Sigmoid colon (tissue), 4 donors: ENCODE data around the gene ZNF778.

ENCODE experiments used
- POLR2A ChIP-seq, 2 donors: fragments of 450-650 bp; IDR thresholded peaks; one replicate each; pipeline ENCODE4 v1.6.1; 2016; ENCODE audit warnings: antibody characterized with exemption in 2 of 2, mild to moderate bottlenecking in 2 of 2, moderate library complexity in 2 of 2
- POLR2AphosphoS5 ChIP-seq, 4 donors: sonication (generic); formaldehyde crosslinking; IDR thresholded peaks; one replicate each; pipeline ENCODE4 v1.6.1; 2017; ENCODE audit warnings: antibody characterized with exemption in 4 of 4
- TF ChIP-seq, protein P1 (sequence below), 4 experiments: fragments of 450-650 bp in 3 of 4; fragments of 200-600 bp in 1 of 4; IDR thresholded peaks; one replicate each; pipeline ENCODE4 v1.5.1; 2016 to 2019; ENCODE audit warnings: antibody characterized with exemption in 4 of 4, mild to moderate bottlenecking in 3 of 4, moderate library complexity in 2 of 4

GRCh38 chr16:89178453-89179147, 38.9 kb upstream of the ZNF778 start:
- TF ChIP-seq, protein P1, sequence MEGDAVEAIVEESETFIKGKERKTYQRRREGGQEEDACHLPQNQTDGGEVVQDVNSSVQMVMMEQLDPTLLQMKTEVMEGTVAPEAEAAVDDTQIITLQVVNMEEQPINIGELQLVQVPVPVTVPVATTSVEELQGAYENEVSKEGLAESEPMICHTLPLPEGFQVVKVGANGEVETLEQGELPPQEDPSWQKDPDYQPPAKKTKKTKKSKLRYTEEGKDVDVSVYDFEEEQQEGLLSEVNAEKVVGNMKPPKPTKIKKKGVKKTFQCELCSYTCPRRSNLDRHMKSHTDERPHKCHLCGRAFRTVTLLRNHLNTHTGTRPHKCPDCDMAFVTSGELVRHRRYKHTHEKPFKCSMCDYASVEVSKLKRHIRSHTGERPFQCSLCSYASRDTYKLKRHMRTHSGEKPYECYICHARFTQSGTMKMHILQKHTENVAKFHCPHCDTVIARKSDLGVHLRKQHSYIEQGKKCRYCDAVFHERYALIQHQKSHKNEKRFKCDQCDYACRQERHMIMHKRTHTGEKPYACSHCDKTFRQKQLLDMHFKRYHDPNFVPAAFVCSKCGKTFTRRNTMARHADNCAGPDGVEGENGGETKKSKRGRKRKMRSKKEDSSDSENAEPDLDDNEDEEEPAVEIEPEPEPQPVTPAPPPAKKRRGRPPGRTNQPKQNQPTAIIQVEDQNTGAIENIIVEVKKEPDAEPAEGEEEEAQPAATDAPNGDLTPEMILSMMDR (IDR thresholded peaks at IDR 0.05) = no peak
- no peak for TF ChIP-seq POLR2AphosphoS5 (IDR thresholded peaks at IDR 0.05)
- TF ChIP-seq POLR2A (IDR thresholded peaks at IDR 0.05) = no peak
